Measurements from ENCODE around the gene CACNB1.
"Not testable (repeated sequence)": the region's sequence is repeated elsewhere in the genome, so short reads cannot be mapped to it uniquely, and the experiment has no call there.

The CACNB1 gene

GRCh38 chr17:39151150-39151942 lies 46.1 kb downstream of the CACNB1 start, which contains the start of gene PLXDC1:
Gene PLXDC1, minus strand, starts transcription at chr17:39151637. Its CDS starts 200 bp downstream, at chr17:39151437.
- no peak for DNase-seq (ENCODE audit: low read depth in 2 of 2)

- DNase-seq (ENCODE audit: low read depth in 2 of 2) = no peak
These were observed 46.7 kb downstream of the CACNB1 start for GRCh38 chr17:39150795-39151149.

GRCh38 chr17:39150104-39150634 lies 47.3 kb downstream of the CACNB1 start:
- no peak for DNase-seq (ENCODE audit: low read depth in 2 of 2)

GRCh38 chr17:39147221-39148185 lies 50.0 kb downstream of the CACNB1 start:
- DNase-seq (ENCODE audit: low read depth in 2 of 2) = no peak

- no peak for DNase-seq (ENCODE audit: low read depth in 2 of 2)
These were observed 51.2 kb downstream of the CACNB1 start for GRCh38 chr17:39146273-39146672.

GRCh38 chr17:39145143-39145542 lies 52.3 kb downstream of the CACNB1 start:
- no peak for DNase-seq (ENCODE audit: low read depth in 2 of 2)

- DNase-seq (ENCODE audit: low read depth in 2 of 2) = no peak
These were observed 53.0 kb downstream of the CACNB1 start for GRCh38 chr17:39144416-39144840.

- DNase-seq (ENCODE audit: low read depth in 2 of 2) = no peak
These were observed 53.8 kb downstream of the CACNB1 start for GRCh38 chr17:39143552-39144093.

GRCh38 chr17:39141915-39142664 lies 55.4 kb downstream of the CACNB1 start:
- DNase-seq (ENCODE audit: low read depth in 2 of 2) = no peak

GRCh38 chr17:39141294-39141693 lies 56.2 kb downstream of the CACNB1 start:
- DNase-seq (ENCODE audit: low read depth in 2 of 2) = no peak

GRCh38 chr17:39139561-39139960 lies 57.9 kb downstream of the CACNB1 start:
- DNase-seq (ENCODE audit: low read depth in 2 of 2) = no peak

GRCh38 chr17:39139161-39139511 lies 58.3 kb downstream of the CACNB1 start:
- DNase-seq (ENCODE audit: low read depth in 2 of 2) = no peak

GRCh38 chr17:39138431-39139160 lies 58.9 kb downstream of the CACNB1 start:
- DNase-seq (ENCODE audit: low read depth in 2 of 2) = no peak

- DNase-seq (ENCODE audit: low read depth in 2 of 2) = no peak
These were observed 62.6 kb downstream of the CACNB1 start for GRCh38 chr17:39134878-39135277.

- no peak for DNase-seq (ENCODE audit: low read depth in 2 of 2)
These were observed 65.3 kb downstream of the CACNB1 start for GRCh38 chr17:39132192-39132610.

- DNase-seq (ENCODE audit: low read depth in 2 of 2) = no peak
These were observed 65.9 kb downstream of the CACNB1 start for GRCh38 chr17:39131616-39132015.

- no peak for DNase-seq (ENCODE audit: low read depth in 2 of 2)
These were observed 67.3 kb downstream of the CACNB1 start for GRCh38 chr17:39130205-39130604.

GRCh38 chr17:39129544-39129943 lies 67.9 kb downstream of the CACNB1 start:
- not testable (repeated sequence) for DNase-seq (ENCODE audit: low read depth in 2 of 2)

GRCh38 chr17:39126436-39126835 lies 71.0 kb downstream of the CACNB1 start:
- DNase-seq (ENCODE audit: low read depth in 2 of 2) = no peak

GRCh38 chr17:39125143-39125875 lies 72.2 kb downstream of the CACNB1 start:
- no peak for DNase-seq (ENCODE audit: low read depth in 2 of 2)

Data from stimulated activated CD4-positive, alpha-beta T cell treated with anti-CD3 and anti-CD28 coated beads, Interleukin-12 subunit alpha, Interleukin-12 subunit beta, amount 100 ng/mL, for 24 hours (primary cell).